PFSK-1 (cell line): ENCODE results near the gene RALGDS.

ENCODE experiments used
- FOXP2 ChIP-seq: optimal IDR thresholded peaks from 2 replicates; pipeline ENCODE3; 2011; ENCODE audit warnings: borderline replicate concordance, control low read depth, inconsistent platforms; ENCODE audit not compliant: insufficient read depth; ENCODE audit errors: extremely low read length, extremely low read depth
- POLR2AphosphoS5 ChIP-seq: IDR thresholded peaks from 2 replicates; pipeline ENCODE4 v1.6.1; 2012; ENCODE audit warnings: low read depth, mild to moderate bottlenecking, control low read depth, low read length, moderate library complexity
- REST ChIP-seq, 2 experiments: IDR thresholded peaks; 2 replicates each; pipeline versions ENCODE4 v1.6.1 to v1.8.0; 2011 to 2012; ENCODE audit warnings: low read depth in 2 of 2, low read length in 2 of 2, control low read depth in 1 of 2, inconsistent platforms in 1 of 2, mild to moderate bottlenecking in 1 of 2, moderate library complexity in 1 of 2; ENCODE audit not compliant: insufficient read depth in 1 of 2
- SIN3A ChIP-seq: IDR thresholded peaks from 2 replicates; pipeline ENCODE4 v1.6.1; 2012; ENCODE audit warnings: mild to moderate bottlenecking, low read length, moderate library complexity, borderline replicate concordance; ENCODE audit not compliant: insufficient read depth
- TAF1 ChIP-seq: IDR thresholded peaks from 2 replicates; pipeline ENCODE4 v1.6.1; 2012; ENCODE audit warnings: low read length, control low read depth, borderline replicate concordance; ENCODE audit not compliant: insufficient read depth

RALGDS gene

GRCh38 chr9:133124907-133125275 lies 3.9 kb upstream of the RALGDS start:
- TF ChIP-seq FOXP2 (no peak), REST (IDR thresholded peaks at IDR 0.05; ENCODE audit: insufficient read depth in 1 of 2, low read depth in 2 of 2, low read length in 2 of 2) (no peak), SIN3A (no peak), POLR2AphosphoS5 (no peak)

DNA sequence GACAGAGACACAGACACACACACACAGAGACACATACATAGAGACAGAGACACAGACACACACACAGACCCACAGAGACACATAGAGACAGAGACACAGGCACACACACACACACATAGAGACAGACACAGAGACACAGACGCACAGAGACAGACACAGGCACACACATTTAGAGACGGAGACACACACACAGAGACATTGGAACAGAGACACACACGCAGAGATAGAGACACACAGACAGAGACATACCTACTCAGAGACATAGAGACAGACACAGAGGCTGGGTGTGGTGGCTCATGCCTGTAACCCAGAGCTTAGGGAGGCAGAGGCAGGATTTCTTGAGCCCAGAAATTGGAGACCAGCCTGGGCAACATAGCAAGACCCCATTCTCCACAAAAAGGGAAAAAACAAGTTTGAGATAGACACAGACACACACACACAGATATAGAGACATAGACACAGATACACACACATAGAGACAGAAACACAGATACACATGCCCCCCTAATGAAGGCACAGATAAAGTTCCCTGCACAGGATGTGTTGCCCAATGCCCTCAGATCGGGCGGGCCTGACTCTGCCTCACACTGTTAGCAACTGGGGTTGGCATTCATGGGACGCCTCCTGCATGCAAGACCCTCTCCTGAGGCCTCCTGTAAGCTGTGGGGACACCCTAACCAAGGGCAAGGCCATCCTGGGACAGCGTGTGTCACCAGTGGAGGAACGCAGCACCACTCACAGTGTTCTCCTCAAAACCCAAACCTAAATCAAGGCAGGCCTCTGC lies 3.3 kb upstream of the RALGDS start:
- TF ChIP-seq SIN3A = no peak
- TF ChIP-seq FOXP2 = no peak
- TF ChIP-seq REST (IDR thresholded peaks at IDR 0.05; ENCODE audit: insufficient read depth in 1 of 2, low read depth in 2 of 2, low read length in 2 of 2) = no peak
- no peak for TF ChIP-seq TAF1
- no peak for TF ChIP-seq POLR2AphosphoS5

GRCh38 chr9:133122935-133123611 lies 2.0 kb upstream of the RALGDS start:
- TF ChIP-seq REST (IDR thresholded peaks at IDR 0.05; ENCODE audit: insufficient read depth in 1 of 2, low read depth in 2 of 2, low read length in 2 of 2) (no peak), SIN3A (no peak)

DNA sequence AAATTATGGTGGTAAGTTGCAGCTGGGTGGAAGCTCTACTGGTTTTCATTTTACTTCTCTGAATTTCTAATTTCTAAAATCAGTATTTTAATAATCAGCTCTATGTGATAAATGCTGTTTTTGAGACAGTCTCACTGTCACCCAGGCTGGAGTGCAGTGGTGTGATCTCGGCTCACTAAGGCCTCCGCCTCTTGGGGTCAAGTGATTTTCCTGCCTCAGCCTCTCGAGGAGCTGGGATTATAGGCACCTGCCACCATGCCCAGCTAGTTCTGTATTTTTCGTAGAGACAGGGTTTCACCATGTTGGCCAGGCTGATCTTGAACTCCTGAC lies 1.5 kb upstream of the RALGDS start:
- no peak for TF ChIP-seq FOXP2

GRCh38 chr9:133121915-133122550 lies 993 bp upstream of the RALGDS start:
- TF ChIP-seq REST (IDR thresholded peaks at IDR 0.05; ENCODE audit: insufficient read depth in 1 of 2, low read depth in 2 of 2, low read length in 2 of 2) (no peak), FOXP2 (no peak), SIN3A (no peak), POLR2AphosphoS5 (no peak), TAF1 (no peak)
